Measurements from ENCODE around the gene PBX1. TPM values are rescaled to one million over a fixed set of nuclear protein-coding genes. Genes with fewer than 3 reads are reported as not detected.

The PBX1 gene
- total and polyA plus RNA-seq, 2 of the 4 experiments (the other 2 are of a cell fraction), result 13.9 to 17.9 TPM

DNA sequence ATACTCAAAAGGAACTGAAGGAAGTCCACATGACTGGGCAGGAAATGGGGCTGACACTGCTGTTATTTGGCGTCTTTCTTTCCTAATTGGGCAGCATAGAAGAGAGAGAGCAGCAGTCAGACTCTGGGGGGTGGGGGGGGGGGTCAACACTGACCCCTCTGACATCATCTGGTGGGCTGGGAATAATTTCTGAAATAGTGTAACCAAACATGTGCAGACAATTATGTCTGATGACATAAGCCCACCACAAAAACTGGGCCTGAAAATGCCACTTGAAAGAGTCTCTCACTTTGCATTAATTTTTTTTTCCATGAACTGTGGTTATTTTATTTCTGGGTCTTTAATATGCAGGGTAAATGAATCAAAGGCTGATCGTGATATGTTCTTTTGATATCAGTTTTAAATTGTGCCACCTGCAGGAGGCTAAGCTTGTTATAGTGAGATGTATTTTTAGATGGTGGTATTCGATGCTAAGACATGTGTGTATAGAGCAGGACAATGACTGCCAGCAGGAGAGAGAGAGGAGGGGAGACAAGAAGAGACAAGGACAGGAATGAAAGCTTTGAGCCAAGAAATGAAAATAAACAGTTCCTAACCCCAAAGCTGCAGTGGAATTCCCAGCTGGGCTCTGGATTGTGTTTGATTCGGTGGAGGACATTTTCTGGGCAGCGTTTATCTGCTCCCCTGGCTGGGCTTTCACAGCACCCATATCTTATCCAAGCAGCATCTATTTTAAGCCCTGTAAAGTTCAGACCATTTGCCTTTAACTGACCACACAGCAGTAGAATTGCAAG lies 264.7 kb downstream of the PBX1 start:
- ATAC-seq (ENCODE audit: low read depth) (peak; percentile 88), DNase-seq (peak; percentile 79)
- H2BK120ac ChIP-seq (ENCODE audit: low read depth, low read length), result no peak overlapping the region; the same call in 1 of the 2 replicates
- dilution Hi-C loops (cut with HindIII; ENCODE audit: low sequenced_read_pairs, unreplicated experiment) (no loop called here), in situ Hi-C loops (cut with MboI; ENCODE audit: low sequenced_read_pairs) (no loop called here), intact Hi-C loops (cut with micrococcal nuclease) (no loop called here)
- CTCF ChIA-PET, result interaction anchor here (1.2 kb wide), 1 partner anchor 263 kb away, joined by 4 read pairs; no protein-coding TSS in a partner anchor
- no peak overlapping the region for H2BK5ac ChIP-seq (ENCODE audit: low read depth, low read length, poor library complexity, severe bottlenecking)
- TF ChIP-seq BHLHE40 (IDR thresholded peaks at IDR 0.05; ENCODE audit: low read depth, low read length) (no peak), RAD21 (IDR thresholded peaks at IDR 0.05; ENCODE audit: low read length) (no peak)
- TF ChIP-seq, protein P1, sequence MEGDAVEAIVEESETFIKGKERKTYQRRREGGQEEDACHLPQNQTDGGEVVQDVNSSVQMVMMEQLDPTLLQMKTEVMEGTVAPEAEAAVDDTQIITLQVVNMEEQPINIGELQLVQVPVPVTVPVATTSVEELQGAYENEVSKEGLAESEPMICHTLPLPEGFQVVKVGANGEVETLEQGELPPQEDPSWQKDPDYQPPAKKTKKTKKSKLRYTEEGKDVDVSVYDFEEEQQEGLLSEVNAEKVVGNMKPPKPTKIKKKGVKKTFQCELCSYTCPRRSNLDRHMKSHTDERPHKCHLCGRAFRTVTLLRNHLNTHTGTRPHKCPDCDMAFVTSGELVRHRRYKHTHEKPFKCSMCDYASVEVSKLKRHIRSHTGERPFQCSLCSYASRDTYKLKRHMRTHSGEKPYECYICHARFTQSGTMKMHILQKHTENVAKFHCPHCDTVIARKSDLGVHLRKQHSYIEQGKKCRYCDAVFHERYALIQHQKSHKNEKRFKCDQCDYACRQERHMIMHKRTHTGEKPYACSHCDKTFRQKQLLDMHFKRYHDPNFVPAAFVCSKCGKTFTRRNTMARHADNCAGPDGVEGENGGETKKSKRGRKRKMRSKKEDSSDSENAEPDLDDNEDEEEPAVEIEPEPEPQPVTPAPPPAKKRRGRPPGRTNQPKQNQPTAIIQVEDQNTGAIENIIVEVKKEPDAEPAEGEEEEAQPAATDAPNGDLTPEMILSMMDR (conservative IDR thresholded peaks at IDR 0.05; ENCODE audit: low read depth, low read length), result 0 out of 2 replicates have a peak, but pooled peaks have one; percentile 16
- H2AFZ ChIP-seq (replicated peaks; ENCODE audit: low read length, poor library complexity), result peak overlapping the region; percentile 0
- no peaks in the 10 kb centered on the region for H3K9me3 ChIP-seq (ENCODE audit: control insufficient read depth, insufficient read depth, low read length)
- H3K4me3 ChIP-seq (ENCODE audit: insufficient read depth, low read depth, low read length), result no peak overlapping the region
- no peak overlapping the region for H3K14ac ChIP-seq (replicated peaks; ENCODE audit: low read depth, low read length)
- peaks cover 2% of the 10 kb centered on the region; the same call in 1 of the 2 replicates for H3K9me1 ChIP-seq (ENCODE audit: insufficient read depth, low read length)
- H3K36me3 ChIP-seq (ENCODE audit: control insufficient read depth, insufficient read depth, low read length), result peaks cover 27% of the 10 kb centered on the region
- WGBS, 2 experiments (ENCODE audit: extremely low coverage in 2 of 2, insufficient read length in 1 of 2), result 33% methylated on average over 3 of the region's 5 CpGs; no CpG with 5 or more reads in 1 of the 2 experiments
- H4K5ac ChIP-seq (ENCODE audit: low read depth, low read length), result no peak overlapping the region; the same call in 1 of the 2 replicates
- H3K79me1 ChIP-seq (ENCODE audit: low read depth in 1 of 2, low read length in 2 of 2), result no peaks in the 10 kb centered on the region
- 0 out of 2 replicates have a peak overlapping the region, but pooled peaks have one; percentile 21 for H3K4me2 ChIP-seq (ENCODE audit: low read depth, low read length)
- H4K20me1 ChIP-seq (ENCODE audit: insufficient read depth, low read length), result no peaks in the 10 kb centered on the region
- H3K4ac ChIP-seq (ENCODE audit: low read depth, low read length), result no peak overlapping the region
- H2BK15ac ChIP-seq (ENCODE audit: low read depth, low read length), result no peak overlapping the region
- no peaks in the 10 kb centered on the region for H3K27me3 ChIP-seq (ENCODE audit: control insufficient read depth, insufficient read depth, low read length)
- H3K27ac ChIP-seq (ENCODE audit: insufficient read depth, low read length), result no peak overlapping the region
- H4K8ac ChIP-seq (ENCODE audit: low read depth in 2 of 2, low read length in 2 of 2), result no peak overlapping the region
- no peak overlapping the region for H4K91ac ChIP-seq (ENCODE audit: insufficient read depth, low read depth, low read length)
- H2BK20ac ChIP-seq (ENCODE audit: low read depth, low read length), result no peak overlapping the region
- H3K9ac ChIP-seq (ENCODE audit: low read depth, low read length), result no peak overlapping the region
- POLR2A ChIA-PET (ENCODE audit: unreplicated experiment), result no interaction called here
- H2AK9ac ChIP-seq (replicated peaks; ENCODE audit: low read depth, low read length, poor library complexity), result no peak overlapping the region
- no peak overlapping the region for H3K18ac ChIP-seq (ENCODE audit: low read depth, low read length)
- H3K23ac ChIP-seq (ENCODE audit: low read depth, low read length), result 0 out of 2 replicates have a peak overlapping the region, but pooled peaks have one; percentile 9
- peaks cover 5% of the 10 kb centered on the region for H3K4me1 ChIP-seq (ENCODE audit: control insufficient read depth, insufficient read depth, low read length)
- BruUV-seq (replicated peaks), result no TSS peak
- no peak overlapping the region for H3K56ac ChIP-seq (ENCODE audit: extremely low read depth, insufficient read depth, low read length)
- H2AK5ac ChIP-seq (ENCODE audit: low read depth, low read length), result no peak overlapping the region
